K562 (cell line): Measurements from ENCODE around the gene RXFP1. TPM values are rescaled to one million over a fixed set of nuclear protein-coding genes. Genes with fewer than 3 reads are reported as not detected.
A peak's percentile ranks its signal among the peaks of the same experiment; 100 is the strongest.

Source experiments
- BHLHE40 ChIP-seq: IDR thresholded peaks from 2 replicates; pipeline ENCODE4 v1.6.1; 2011; ENCODE audit warnings: low read length, improper control_type of control experiment
- C11orf30 ChIP-seq: fragments of 450-650 bp; IDR thresholded peaks from 2 replicates; pipeline ENCODE4 v1.6.1; 2016; ENCODE audit warnings: low read depth, mild to moderate bottlenecking
- CBFB ChIP-seq: sonication (generic); formaldehyde crosslinking; IDR thresholded peaks from 2 replicates; pipeline ENCODE4 v1.4.0; 2020; ENCODE audit warnings: mild to moderate bottlenecking, missing genetic modification reagents
- CBX8 ChIP-seq: fragments of 200-600 bp; sonication (generic); IDR thresholded peaks from 2 replicates; pipeline ENCODE4 v1.6.1; 2012; ENCODE audit warnings: borderline replicate concordance, mixed run types, low read depth, mild to moderate bottlenecking, moderate library complexity, mixed read lengths, low read length, control low read depth, inconsistent platforms; ENCODE audit not compliant: poor library complexity, severe bottlenecking; ENCODE audit errors: extremely low read depth
- FOXP1 ChIP-seq: sonication (generic); formaldehyde crosslinking; IDR thresholded peaks from 2 replicates; pipeline ENCODE4 v1.8.0; 2022; ENCODE audit warnings: mild to moderate bottlenecking, missing genetic modification reagents
- GABPB1 ChIP-seq: sonication (generic); formaldehyde crosslinking; IDR thresholded peaks from 2 replicates; pipeline ENCODE4 v1.8.0; 2022; ENCODE audit warnings: mild to moderate bottlenecking, missing genetic modification reagents
- KLF6 ChIP-seq: fragments of 250-450 bp; sonication (Bioruptor Pico); IDR thresholded peaks from 2 replicates; pipeline ENCODE4 v1.4.0; 2020; ENCODE audit warnings: mild to moderate bottlenecking, moderate library complexity, borderline replicate concordance
- LARP7 ChIP-seq: fragments of 450-650 bp; IDR thresholded peaks from 2 replicates; pipeline ENCODE4 v1.6.1; 2016
- MYNN ChIP-seq, 2 experiments: sonication (generic); formaldehyde crosslinking in 1 of 2; IDR thresholded peaks; 2 replicates each; pipeline versions ENCODE4 v1.5.0 to v1.6.1; 2016 to 2020; ENCODE audit warnings: antibody characterized with exemption in 1 of 2, missing genetic modification reagents in 1 of 2
- NCOR1 ChIP-seq: fragments of 450-650 bp; IDR thresholded peaks from 2 replicates; pipeline ENCODE4 v1.6.1; 2016; ENCODE audit warnings: mild to moderate bottlenecking, moderate library complexity
- PHF8 ChIP-seq: fragments of 200-600 bp; sonication (generic); IDR thresholded peaks from 2 replicates; pipeline ENCODE4 v1.6.1; 2012; ENCODE audit warnings: mixed run types, mild to moderate bottlenecking, inconsistent platforms, low read length, moderate library complexity, borderline replicate concordance
- PTBP1 ChIP-seq: fragments of 200-400 bp; formaldehyde crosslinking; IDR thresholded peaks from 2 replicates; pipeline ENCODE4 v1.6.1; 2017; ENCODE audit warnings: low read depth, low read length
- RB1 ChIP-seq: fragments of 450-650 bp; IDR thresholded peaks from 2 replicates; pipeline ENCODE4 v1.6.1; 2017; ENCODE audit warnings: low read depth, mild to moderate bottlenecking
- SAFB ChIP-seq: fragments of 200-400 bp; formaldehyde crosslinking; IDR thresholded peaks from 2 replicates; pipeline ENCODE4 v1.6.1; 2017; ENCODE audit warnings: low read depth, low read length, borderline replicate concordance
- SRSF9 ChIP-seq: fragments of 200-400 bp; formaldehyde crosslinking; IDR thresholded peaks from 2 replicates; pipeline ENCODE4 v1.6.1; 2017; ENCODE audit warnings: low read depth, low read length, borderline replicate concordance
- U2AF1 ChIP-seq: fragments of 200-400 bp; formaldehyde crosslinking; optimal IDR thresholded peaks from 2 replicates; pipeline ENCODE3; 2017; ENCODE audit warnings: mild to moderate bottlenecking, low read depth, low read length, moderate library complexity
- ZC3H11A ChIP-seq: IDR thresholded peaks from 2 replicates; pipeline ENCODE4 v1.6.1; 2012; ENCODE audit warnings: low read depth, low read length, improper control_type of control experiment
- ZKSCAN3 ChIP-seq: fragments of 250-450 bp; sonication (Bioruptor Pico); IDR thresholded peaks from 2 replicates; pipeline ENCODE4 v1.4.0; 2020
- ZKSCAN8 ChIP-seq: fragments of 200-800 bp; sonication (Bioruptor generic); IDR thresholded peaks from 2 replicates; pipeline ENCODE4 v1.6.1; 2016; ENCODE audit warnings: missing genetic modification characterization, missing compliant biosample characterization
- ZNF217 ChIP-seq: sonication (generic); formaldehyde crosslinking; IDR thresholded peaks from 2 replicates; pipeline ENCODE4 v1.8.0; 2022; ENCODE audit warnings: mild to moderate bottlenecking, missing genetic modification reagents
- ZNF551 ChIP-seq: fragments of 250-450 bp; sonication (Bioruptor Pico); IDR thresholded peaks from 2 replicates; pipeline ENCODE4 v1.5.0; 2021; ENCODE audit warnings: mild to moderate bottlenecking, moderate library complexity
- ZNF766 ChIP-seq: fragments of 200-800 bp; sonication (Bioruptor generic); conservative IDR thresholded peaks from 2 replicates; pipeline ENCODE4 v1.6.1; 2016; ENCODE audit warnings: missing genetic modification characterization, missing compliant biosample characterization
- polyA plus RNA-seq, 8 experiments: library from polyadenylated mRNA; depleted of rRNA in 4 of 8; stranded (reverse) in 5 of 8; unstranded in 3 of 8; fragments of >200 nt; fragmentation: Nextera tagmentation in 2 of 8; fragmentation: Illumina TruSeq in 1 of 8; extraction: Ambion mirVana in 2 of 8; extraction: Trizol in 1 of 8; gene quantifications; 2 replicates each; pipeline versions ENCODE4 v1.2.1 to v1.2.3, GENCODE V29; 2011 to 2014; ENCODE audit warnings: inconsistent platforms in 1 of 8, missing spikeins in 1 of 8
- total RNA-seq, 7 experiments: library from RNA; depleted of rRNA in 6 of 7; stranded (reverse); fragments of >200 nt in 6 of 7; fragmentation: Illumina TruSeq in 2 of 7; extraction: Trizol in 2 of 7; gene quantifications; 2 replicates each; pipeline versions ENCODE4 v1.2.1 to v1.2.3, GENCODE V29; 2011 to 2021; ENCODE audit warnings: low replicate concordance in 1 of 7
- TF ChIP-seq, protein P1 (sequence below): fragments of 200-800 bp; sonication (Bioruptor generic); IDR thresholded peaks from 2 replicates; pipeline ENCODE4 v1.6.1; 2017; ENCODE audit warnings: missing genetic modification characterization, missing compliant biosample characterization
- TF ChIP-seq, protein P2 (sequence below), 2 experiments: fragments of 450-650 bp; conservative IDR thresholded peaks; 2 replicates each; pipeline ENCODE4 v1.6.1; 2017; ENCODE audit warnings: mild to moderate bottlenecking in 2 of 2, moderate library complexity in 2 of 2
- TF ChIP-seq, protein P3 (sequence below): fragments of 450-650 bp; formaldehyde crosslinking; IDR thresholded peaks from 2 replicates; pipeline ENCODE4 v1.4.0; 2022; ENCODE audit warnings: missing genetic modification characterization

RXFP1 gene
- total and polyA plus RNA-seq, 9 of the 15 experiments (the other 6 are each of a cell fraction or from before 2014, with no cell fraction given) = 0.03 to 0.06 (median 0.04) TPM; not detected in 6

DNA sequence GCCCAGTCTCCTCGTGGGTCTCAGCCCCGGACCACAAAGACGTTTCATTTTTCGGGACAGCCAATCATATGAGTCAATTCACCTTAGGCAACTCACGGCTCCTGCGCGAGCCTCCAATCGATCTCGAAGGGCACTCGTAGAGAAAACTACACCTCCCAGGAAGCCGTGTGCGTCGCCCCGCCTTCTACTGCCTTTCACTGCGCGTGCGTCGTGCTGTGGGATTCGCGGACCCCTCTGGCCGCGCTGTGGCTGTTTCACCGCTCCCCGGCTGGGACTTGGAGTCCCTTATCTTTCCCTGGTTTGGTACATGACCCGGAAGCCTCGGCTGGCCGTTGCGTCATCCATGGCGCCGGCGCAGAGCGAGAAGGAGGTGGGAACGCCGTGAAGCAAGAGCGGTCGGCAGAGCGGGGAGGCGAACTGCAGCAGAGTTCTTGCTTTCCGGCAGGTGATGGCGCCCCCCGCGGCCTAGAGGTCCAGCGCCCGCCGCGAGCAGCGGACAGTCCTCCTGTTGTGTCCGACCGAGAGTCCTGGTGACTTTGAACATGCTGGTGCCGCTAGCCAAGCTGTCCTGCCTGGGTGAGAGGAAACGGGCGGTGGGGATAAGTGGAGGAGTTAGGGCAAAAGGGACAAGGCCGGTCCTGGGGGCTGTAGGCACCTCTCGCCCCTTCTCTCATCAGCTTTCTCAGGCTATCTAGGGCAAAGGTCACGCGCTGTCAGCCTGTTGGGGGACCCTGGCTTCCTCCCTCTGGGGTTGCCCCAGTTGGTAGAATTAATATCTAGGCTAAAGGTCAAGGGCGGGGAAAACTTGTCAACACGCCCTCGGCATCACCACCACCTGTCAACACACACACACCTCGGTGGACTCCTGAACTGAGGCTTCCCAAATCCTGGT is 150.5 kb downstream of the RXFP1 start, which contains the start of gene ETFDH (continued):
- TF ChIP-seq KLF6 = no peak
- no peak for TF ChIP-seq ZNF551 (CRISPR knock-in tag)
- TF ChIP-seq MYNN (IDR thresholded peaks at IDR 0.05) = no peak
- no peak for TF ChIP-seq MYNN (CRISPR knock-in tag; IDR thresholded peaks at IDR 0.05)
- TF ChIP-seq, protein P1, sequence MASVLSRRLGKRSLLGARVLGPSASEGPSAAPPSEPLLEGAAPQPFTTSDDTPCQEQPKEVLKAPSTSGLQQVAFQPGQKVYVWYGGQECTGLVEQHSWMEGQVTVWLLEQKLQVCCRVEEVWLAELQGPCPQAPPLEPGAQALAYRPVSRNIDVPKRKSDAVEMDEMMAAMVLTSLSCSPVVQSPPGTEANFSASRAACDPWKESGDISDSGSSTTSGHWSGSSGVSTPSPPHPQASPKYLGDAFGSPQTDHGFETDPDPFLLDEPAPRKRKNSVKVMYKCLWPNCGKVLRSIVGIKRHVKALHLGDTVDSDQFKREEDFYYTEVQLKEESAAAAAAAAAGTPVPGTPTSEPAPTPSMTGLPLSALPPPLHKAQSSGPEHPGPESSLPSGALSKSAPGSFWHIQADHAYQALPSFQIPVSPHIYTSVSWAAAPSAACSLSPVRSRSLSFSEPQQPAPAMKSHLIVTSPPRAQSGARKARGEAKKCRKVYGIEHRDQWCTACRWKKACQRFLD (CRISPR knock-in tag) = 0 out of 2 replicates have a peak, but pooled peaks have one; percentile 16
- TF ChIP-seq C11orf30 = peak; percentile 86
- TF ChIP-seq CBFB = peak; percentile 59; the same call in 1 of the 2 replicates
- peak; percentile 94; the same call in 1 of the 2 replicates for TF ChIP-seq PTBP1
- peak; percentile 92 for TF ChIP-seq GABPB1 (CRISPR knock-in tag)
- TF ChIP-seq SRSF9 = no peak
- no peak for TF ChIP-seq CBX8
- TF ChIP-seq ZKSCAN3 (CRISPR knock-in tag) = no peak
- peak; percentile 77 for TF ChIP-seq NCOR1
- no peak for TF ChIP-seq U2AF1
- peak; percentile 61 for TF ChIP-seq PHF8
- TF ChIP-seq, protein P2, sequence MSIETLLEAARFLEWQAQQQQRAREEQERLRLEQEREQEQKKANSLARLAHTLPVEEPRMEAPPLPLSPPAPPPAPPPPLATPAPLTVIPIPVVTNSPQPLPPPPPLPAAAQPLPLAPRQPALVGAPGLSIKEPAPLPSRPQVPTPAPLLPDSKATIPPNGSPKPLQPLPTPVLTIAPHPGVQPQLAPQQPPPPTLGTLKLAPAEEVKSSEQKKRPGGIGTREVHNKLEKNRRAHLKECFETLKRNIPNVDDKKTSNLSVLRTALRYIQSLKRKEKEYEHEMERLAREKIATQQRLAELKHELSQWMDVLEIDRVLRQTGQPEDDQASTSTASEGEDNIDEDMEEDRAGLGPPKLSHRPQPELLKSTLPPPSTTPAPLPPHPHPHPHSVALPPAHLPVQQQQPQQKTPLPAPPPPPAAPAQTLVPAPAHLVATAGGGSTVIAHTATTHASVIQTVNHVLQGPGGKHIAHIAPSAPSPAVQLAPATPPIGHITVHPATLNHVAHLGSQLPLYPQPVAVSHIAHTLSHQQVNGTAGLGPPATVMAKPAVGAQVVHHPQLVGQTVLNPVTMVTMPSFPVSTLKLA (conservative IDR thresholded peaks at IDR 0.05) = peak; percentile 69 to 86; a peak in 3 of 4 replicates
- TF ChIP-seq ZC3H11A = no peak
- peak; percentile 51; the same call in 1 of the 2 replicates for TF ChIP-seq FOXP1 (CRISPR knock-in tag)
- no peak for TF ChIP-seq ZNF766 (CRISPR knock-in tag)
- TF ChIP-seq ZKSCAN8 (CRISPR knock-in tag) = no peak
- TF ChIP-seq, protein P3, sequence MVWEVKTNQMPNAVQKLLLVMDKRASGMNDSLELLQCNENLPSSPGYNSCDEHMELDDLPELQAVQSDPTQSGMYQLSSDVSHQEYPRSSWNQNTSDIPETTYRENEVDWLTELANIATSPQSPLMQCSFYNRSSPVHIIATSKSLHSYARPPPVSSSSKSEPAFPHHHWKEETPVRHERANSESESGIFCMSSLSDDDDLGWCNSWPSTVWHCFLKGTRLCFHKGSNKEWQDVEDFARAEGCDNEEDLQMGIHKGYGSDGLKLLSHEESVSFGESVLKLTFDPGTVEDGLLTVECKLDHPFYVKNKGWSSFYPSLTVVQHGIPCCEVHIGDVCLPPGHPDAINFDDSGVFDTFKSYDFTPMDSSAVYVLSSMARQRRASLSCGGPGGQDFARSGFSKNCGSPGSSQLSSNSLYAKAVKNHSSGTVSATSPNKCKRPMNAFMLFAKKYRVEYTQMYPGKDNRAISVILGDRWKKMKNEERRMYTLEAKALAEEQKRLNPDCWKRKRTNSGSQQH (CRISPR knock-in tag) = no peak
- no peak for TF ChIP-seq SAFB
- peak; percentile 89 for TF ChIP-seq RB1
- no peak for TF ChIP-seq LARP7
- 0 out of 2 replicates have a peak, but pooled peaks have one; percentile 14 for TF ChIP-seq BHLHE40
- TF ChIP-seq ZNF217 (CRISPR knock-in tag) = no peak
